ENCODE results near the gene DNAH6. TPM values are rescaled to one million over a fixed set of nuclear protein-coding genes. Genes with fewer than 3 reads are reported as not detected.

DNAH6 gene
- total RNA-seq, 1 experiment from 2014 or later = 0.32 TPM

GRCh38 chr2:84731185-84731584 is 214.9 kb downstream of the DNAH6 start:
- no peaks in the 10 kb centered on the region for H3K27me3 ChIP-seq (replicated peaks; ENCODE audit: control insufficient read depth, insufficient read depth, low read length)
- H3K9me3 Mint-ChIP-seq (ENCODE audit: unreplicated experiment) = no peaks in the 10 kb centered on the region
- H3K4me1 Mint-ChIP-seq (ENCODE audit: low read depth, unreplicated experiment) = no peaks in the 10 kb centered on the region
- no peaks in the 10 kb centered on the region for H3K36me3 Mint-ChIP-seq (ENCODE audit: insufficient read depth, unreplicated experiment)
- BruUV-seq (replicated peaks) = no TSS peak
- ChIA-PET CTCF (no interaction called here), POLR2A (no interaction called here)
- no peak overlapping the region for H3K4me3 Mint-ChIP-seq (ENCODE audit: unreplicated experiment)
- no peak overlapping the region for H3K4me3 ChIP-seq (ENCODE audit: low read depth, low read length)
- H3K27me3 Mint-ChIP-seq (ENCODE audit: insufficient read depth, unreplicated experiment) = peaks cover 8% of the 10 kb centered on the region
- no peaks in the 10 kb centered on the region for H3K9me3 ChIP-seq
- H3K36me3 ChIP-seq (ENCODE audit: control insufficient read depth, insufficient read depth, low read length) = no peaks in the 10 kb centered on the region
- TF ChIP-seq, protein P1, sequence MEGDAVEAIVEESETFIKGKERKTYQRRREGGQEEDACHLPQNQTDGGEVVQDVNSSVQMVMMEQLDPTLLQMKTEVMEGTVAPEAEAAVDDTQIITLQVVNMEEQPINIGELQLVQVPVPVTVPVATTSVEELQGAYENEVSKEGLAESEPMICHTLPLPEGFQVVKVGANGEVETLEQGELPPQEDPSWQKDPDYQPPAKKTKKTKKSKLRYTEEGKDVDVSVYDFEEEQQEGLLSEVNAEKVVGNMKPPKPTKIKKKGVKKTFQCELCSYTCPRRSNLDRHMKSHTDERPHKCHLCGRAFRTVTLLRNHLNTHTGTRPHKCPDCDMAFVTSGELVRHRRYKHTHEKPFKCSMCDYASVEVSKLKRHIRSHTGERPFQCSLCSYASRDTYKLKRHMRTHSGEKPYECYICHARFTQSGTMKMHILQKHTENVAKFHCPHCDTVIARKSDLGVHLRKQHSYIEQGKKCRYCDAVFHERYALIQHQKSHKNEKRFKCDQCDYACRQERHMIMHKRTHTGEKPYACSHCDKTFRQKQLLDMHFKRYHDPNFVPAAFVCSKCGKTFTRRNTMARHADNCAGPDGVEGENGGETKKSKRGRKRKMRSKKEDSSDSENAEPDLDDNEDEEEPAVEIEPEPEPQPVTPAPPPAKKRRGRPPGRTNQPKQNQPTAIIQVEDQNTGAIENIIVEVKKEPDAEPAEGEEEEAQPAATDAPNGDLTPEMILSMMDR (IDR thresholded peaks at IDR 0.05; ENCODE audit: insufficient read depth in 1 of 2, low read depth in 1 of 2, low read length in 1 of 2, severe bottlenecking in 1 of 2, unreplicated experiment in 1 of 2) = no peak
- H3K27ac Mint-ChIP-seq (ENCODE audit: unreplicated experiment) = no peak overlapping the region
- intact Hi-C loops (cut with micrococcal nuclease; ENCODE audit: unreplicated experiment) = no loop called here
- no peaks in the 10 kb centered on the region for H3K4me1 ChIP-seq
- DNase-seq = no peak

DNA sequence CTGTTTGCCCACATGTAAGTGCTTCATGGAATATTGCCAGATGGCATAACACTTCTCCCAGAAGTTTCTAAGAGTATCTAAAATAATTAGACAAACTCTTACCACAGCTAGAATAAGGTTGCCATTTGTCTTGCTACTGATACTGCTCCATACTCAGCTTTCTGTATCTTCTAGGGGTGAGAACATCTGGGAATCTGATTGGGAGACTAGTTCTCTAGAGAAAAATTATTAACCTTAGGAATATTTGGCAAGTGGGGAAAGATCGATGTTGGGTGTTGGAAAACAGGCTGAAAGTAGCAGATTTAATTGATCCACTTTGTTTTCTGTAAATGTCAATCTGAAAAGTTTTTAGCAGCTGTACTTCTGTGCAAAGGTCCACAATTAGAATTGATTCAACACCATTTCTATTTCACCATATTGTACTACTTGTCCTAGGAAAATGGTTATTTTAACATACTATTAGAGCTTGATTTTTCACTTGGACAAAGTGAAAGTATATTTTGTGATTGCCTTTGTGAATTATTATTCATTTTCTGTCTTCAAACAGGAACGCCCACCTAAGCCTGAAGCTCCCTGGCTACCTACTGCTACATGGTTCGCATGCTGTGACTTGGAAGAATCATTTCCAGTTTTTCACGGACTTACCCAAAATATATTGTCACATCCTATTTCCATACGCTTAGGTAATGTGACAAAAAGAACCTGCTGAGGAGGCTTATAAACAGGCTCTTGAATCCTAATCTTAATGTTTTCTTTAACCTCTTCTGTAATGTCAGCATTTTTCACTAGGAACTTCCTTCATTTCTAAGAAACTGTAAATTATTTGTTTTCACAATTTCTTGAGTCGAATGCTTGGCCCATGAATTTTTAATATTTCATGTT is 216.8 kb downstream of the DNAH6 start:
- DNase-seq = no peak
- Histone ChIP-seq H3K9me3 (no peaks in the 10 kb centered on the region), H3K36me3 (ENCODE audit: control insufficient read depth, insufficient read depth, low read length) (no peaks in the 10 kb centered on the region), H3K27me3 (replicated peaks; ENCODE audit: control insufficient read depth, insufficient read depth, low read length) (no peaks in the 10 kb centered on the region; the same call in 1 of the 2 replicates), H3K4me1 (no peaks in the 10 kb centered on the region), H3K4me3 (ENCODE audit: low read depth, low read length) (no peak overlapping the region)
- ChIA-PET POLR2A (no interaction called here), CTCF (no interaction called here)
- TF ChIP-seq, protein P1 (IDR thresholded peaks at IDR 0.05; ENCODE audit: insufficient read depth in 1 of 2, low read depth in 1 of 2, low read length in 1 of 2, severe bottlenecking in 1 of 2, unreplicated experiment in 1 of 2) = no peak
- intact Hi-C loops (cut with micrococcal nuclease; ENCODE audit: unreplicated experiment) = no loop called here
- H3K4me1 Mint-ChIP-seq (ENCODE audit: low read depth, unreplicated experiment) = no peaks in the 10 kb centered on the region
- no peak overlapping the region for H3K4me3 Mint-ChIP-seq (ENCODE audit: unreplicated experiment)
- BruUV-seq (replicated peaks) = no TSS peak
- H3K36me3 Mint-ChIP-seq (ENCODE audit: insufficient read depth, unreplicated experiment) = no peaks in the 10 kb centered on the region
- H3K27me3 Mint-ChIP-seq (ENCODE audit: insufficient read depth, unreplicated experiment) = peaks cover 13% of the 10 kb centered on the region
- no peaks in the 10 kb centered on the region for H3K9me3 Mint-ChIP-seq (ENCODE audit: unreplicated experiment)
- H3K27ac Mint-ChIP-seq (ENCODE audit: unreplicated experiment) = no peak overlapping the region

DNA sequence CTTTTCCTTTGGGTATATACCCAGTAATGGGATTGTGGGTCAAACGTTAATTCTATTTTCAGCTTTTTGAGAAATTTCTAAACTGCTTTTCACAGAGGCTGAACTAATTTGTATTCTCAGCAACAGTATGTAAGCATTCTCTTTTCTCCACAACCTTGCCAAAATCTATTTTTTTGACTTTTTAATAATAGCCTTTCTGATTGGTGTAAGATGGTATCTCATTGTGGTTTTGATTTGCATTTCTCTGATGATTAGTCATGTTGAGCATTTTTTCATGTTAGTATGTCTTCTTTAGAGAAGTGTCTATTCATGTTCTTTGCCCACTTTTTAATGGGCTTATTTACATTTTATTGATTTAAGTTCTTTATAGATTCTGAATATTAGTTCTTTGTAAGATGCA is 219.1 kb downstream of the DNAH6 start:
- H3K4me3 ChIP-seq (ENCODE audit: low read depth, low read length) = no peak overlapping the region
- no peaks in the 10 kb centered on the region for H3K4me1 ChIP-seq
- ChIA-PET POLR2A (no interaction called here), CTCF (no interaction called here)
- Mint-ChIP-seq H3K36me3 (ENCODE audit: insufficient read depth, unreplicated experiment) (no peaks in the 10 kb centered on the region), H3K27me3 (ENCODE audit: insufficient read depth, unreplicated experiment) (peaks cover 11% of the 10 kb centered on the region), H3K4me3 (ENCODE audit: unreplicated experiment) (no peak overlapping the region), H3K4me1 (ENCODE audit: low read depth, unreplicated experiment) (no peaks in the 10 kb centered on the region), H3K9me3 (ENCODE audit: unreplicated experiment) (no peaks in the 10 kb centered on the region), H3K27ac (ENCODE audit: unreplicated experiment) (no peak overlapping the region)
- BruUV-seq (replicated peaks) = no TSS peak
- no peak for DNase-seq
- TF ChIP-seq, protein P1 (IDR thresholded peaks at IDR 0.05; ENCODE audit: insufficient read depth in 1 of 2, low read depth in 1 of 2, low read length in 1 of 2, severe bottlenecking in 1 of 2, unreplicated experiment in 1 of 2) = no peak
- H3K9me3 ChIP-seq = no peaks in the 10 kb centered on the region; the same call in 1 of the 2 replicates
- intact Hi-C loops (cut with micrococcal nuclease; ENCODE audit: unreplicated experiment) = no loop called here
- H3K27me3 ChIP-seq (replicated peaks; ENCODE audit: control insufficient read depth, insufficient read depth, low read length) = no peaks in the 10 kb centered on the region; the same call in 1 of the 2 replicates
- H3K36me3 ChIP-seq (ENCODE audit: control insufficient read depth, insufficient read depth, low read length) = no peaks in the 10 kb centered on the region

All from Caco-2 (cell line).